H9 (cell line): ENCODE measurements around the gene PCDHGB1. TPM values are rescaled to one million over a fixed set of nuclear protein-coding genes. Genes with fewer than 3 reads are reported as not detected.

ENCODE experiments used
- DNase-seq: peaks from one replicate; pipeline ENCODE4 v3.0.0-alpha.2; 2017
- H2AFZ ChIP-seq: one replicate; pipeline ENCODE4 v1.6.1; 2013; ENCODE audit warnings: mild to moderate bottlenecking, low read length, control low read depth, moderate library complexity
- H2AK5ac ChIP-seq: 2 replicates; pipeline ENCODE4 v1.6.1; 2013; ENCODE audit warnings: low read length, control low read depth, mixed read lengths; ENCODE audit not compliant: insufficient read length
- H2BK120ac ChIP-seq: one replicate; pipeline ENCODE4 v1.6.1; 2013; ENCODE audit warnings: low read depth, mild to moderate bottlenecking, low read length, control low read depth, inconsistent platforms; ENCODE audit not compliant: poor library complexity, severe bottlenecking
- H2BK12ac ChIP-seq: 2 replicates; pipeline ENCODE4 v1.6.1; 2013; ENCODE audit warnings: low read length, control low read depth, mixed read lengths, low read depth; ENCODE audit not compliant: insufficient read length
- H2BK15ac ChIP-seq: 2 replicates; pipeline ENCODE4 v1.6.1; 2013; ENCODE audit warnings: low read depth, low read length, control low read depth
- H2BK20ac ChIP-seq: one replicate; pipeline ENCODE4 v1.6.1; 2013; ENCODE audit warnings: low read depth, mild to moderate bottlenecking, low read length, control low read depth, inconsistent platforms; ENCODE audit not compliant: poor library complexity, severe bottlenecking
- H2BK5ac ChIP-seq: 2 replicates; pipeline ENCODE4 v1.6.1; 2013; ENCODE audit warnings: low read length, control low read depth, mixed read lengths; ENCODE audit not compliant: insufficient read length
- H3K14ac ChIP-seq: 2 replicates; pipeline ENCODE4 v1.6.1; 2013; ENCODE audit warnings: low read length, control low read depth; ENCODE audit not compliant: insufficient read depth
- H3K18ac ChIP-seq: 2 replicates; pipeline ENCODE4 v1.6.1; 2013; ENCODE audit warnings: low read depth, mild to moderate bottlenecking, mixed read lengths, low read length, control low read depth; ENCODE audit not compliant: insufficient read length
- H3K23ac ChIP-seq: 2 replicates; pipeline ENCODE4 v1.6.1; 2013; ENCODE audit warnings: low read length, control low read depth, mixed read lengths, low read depth; ENCODE audit not compliant: insufficient read length
- H3K23me2 ChIP-seq: 2 replicates; pipeline ENCODE4 v1.6.1; 2013; ENCODE audit warnings: low read depth, mild to moderate bottlenecking, mixed read lengths, low read length, control low read depth; ENCODE audit not compliant: insufficient read length, poor library complexity, severe bottlenecking
- H3K27ac ChIP-seq: 2 replicates; pipeline ENCODE4 v1.5.1; 2013; ENCODE audit warnings: low read length, control low read depth, mixed read lengths, low read depth; ENCODE audit not compliant: insufficient read length
- H3K27me3 ChIP-seq: 2 replicates; pipeline ENCODE4 v1.6.1; 2013; ENCODE audit warnings: low read length, control low read depth, inconsistent platforms; ENCODE audit not compliant: insufficient read depth
- H3K4ac ChIP-seq: 2 replicates; pipeline ENCODE4 v1.6.1; 2013; ENCODE audit warnings: low read depth, mild to moderate bottlenecking, control low read depth, inconsistent platforms, low read length, moderate library complexity
- H3K4me1 ChIP-seq: 2 replicates; pipeline ENCODE4 v1.6.1; 2013; ENCODE audit warnings: low read length, control low read depth, inconsistent platforms; ENCODE audit not compliant: insufficient read depth
- H3K4me2 ChIP-seq: 2 replicates; pipeline ENCODE4 v1.6.1; 2013; ENCODE audit warnings: low read length, control low read depth, mixed read lengths; ENCODE audit not compliant: insufficient read length, insufficient read depth
- H3K56ac ChIP-seq: 2 replicates; pipeline ENCODE4 v1.6.1; 2013; ENCODE audit warnings: low read depth, mild to moderate bottlenecking, mixed read lengths, low read length, control low read depth; ENCODE audit not compliant: insufficient read length
- H3K79me1 ChIP-seq: 2 replicates; pipeline ENCODE4 v1.6.1; 2013; ENCODE audit warnings: low read depth, mild to moderate bottlenecking, moderate library complexity, low read length, control low read depth, inconsistent platforms; ENCODE audit not compliant: insufficient read depth, poor library complexity, severe bottlenecking
- H3K79me2 ChIP-seq: 2 replicates; pipeline ENCODE4 v1.6.1; 2013; ENCODE audit warnings: low read length, control low read depth, inconsistent platforms; ENCODE audit not compliant: insufficient read depth
- H3K9ac ChIP-seq: 2 replicates; pipeline ENCODE4 v1.6.1; 2013; ENCODE audit warnings: low read length, control low read depth, mixed read lengths; ENCODE audit not compliant: insufficient read length; ENCODE audit errors: extremely low read depth
- H3K9me3 ChIP-seq: one replicate; pipeline ENCODE4 v1.6.1; 2013; ENCODE audit warnings: low read depth, low read length, inconsistent platforms; ENCODE audit not compliant: control insufficient read depth
- H3T11ph ChIP-seq: one replicate; pipeline ENCODE4 v1.6.1; 2013; ENCODE audit warnings: mild to moderate bottlenecking, low read length, control low read depth, inconsistent platforms
- H4K20me1 ChIP-seq: one replicate; pipeline ENCODE4 v1.6.1; 2013; ENCODE audit not compliant: control insufficient read depth, insufficient read length, insufficient read depth
- H4K5ac ChIP-seq: 2 replicates; pipeline ENCODE4 v1.6.1; 2013; ENCODE audit warnings: low read depth, mild to moderate bottlenecking, mixed read lengths, low read length, control low read depth; ENCODE audit not compliant: insufficient read length
- H4K8ac ChIP-seq: replicated peaks from 2 replicates; pipeline ENCODE4 v1.6.1; 2013; ENCODE audit warnings: low read length, control low read depth, mixed read lengths, low read depth; ENCODE audit not compliant: insufficient read length
- H4K91ac ChIP-seq: 2 replicates; pipeline ENCODE4 v1.6.1; 2013; ENCODE audit warnings: low read depth, mild to moderate bottlenecking, moderate library complexity, mixed read lengths, low read length, control low read depth; ENCODE audit not compliant: insufficient read length
- H3K27ac Mint-ChIP-seq, 3 experiments: 2 replicates in 2 of 3; 3 replicates in 1 of 3; pipeline ENCODE4 v1.8.0; 2020 to 2021; ENCODE audit warnings: mixed read lengths in 3 of 3, mild to moderate bottlenecking in 1 of 3, moderate library complexity in 1 of 3
- H3K27me3 Mint-ChIP-seq: 2 replicates; pipeline ENCODE4 v1.8.0; 2021; ENCODE audit warnings: low read depth, mild to moderate bottlenecking, moderate library complexity, mixed read lengths
- H3K36me3 Mint-ChIP-seq, 3 experiments: 2 replicates in 2 of 3; 3 replicates in 1 of 3; pipeline ENCODE4 v1.8.0; 2020 to 2021; ENCODE audit warnings: low read depth in 3 of 3, mixed read lengths in 3 of 3; ENCODE audit not compliant: insufficient read depth in 1 of 3
- H3K4me1 Mint-ChIP-seq, 2 experiments: 2 replicates each; pipeline ENCODE4 v1.8.0; 2020; ENCODE audit warnings: mixed read lengths in 2 of 2
- H3K4me3 Mint-ChIP-seq, 2 experiments: 2 replicates in 1 of 2; 3 replicates in 1 of 2; pipeline ENCODE4 v1.8.0; 2020 to 2021; ENCODE audit warnings: mild to moderate bottlenecking in 2 of 2, mixed read lengths in 2 of 2, moderate library complexity in 1 of 2
- H3K9me3 Mint-ChIP-seq, 2 experiments: 2 replicates in 1 of 2; 3 replicates in 1 of 2; pipeline ENCODE4 v1.8.0; 2020; ENCODE audit warnings: mild to moderate bottlenecking in 2 of 2, mixed read lengths in 2 of 2, moderate library complexity in 1 of 2
- WGBS: extraction: QIAGEN DNeasy Blood & Tissue Kit; methylation state at CpG from one replicate; pipeline ENCODE4 v1.1.7; 2013; ENCODE audit warnings: missing lambda C conversion rate, low lambda C conversion rate, mixed read lengths; ENCODE audit not compliant: insufficient read length; ENCODE audit errors: extremely low coverage; 5-methylcytosine and 5-hydroxymethylcytosine counted together
- total RNA-seq: library from RNA; stranded (reverse); gene quantifications from 2 replicates; pipeline ENCODE4 v1.2.1, GENCODE V29; 2021
- TF ChIP-seq, protein P1 (sequence below): fragments of 200-600 bp; sonication (generic); conservative IDR thresholded peaks from 3 replicates; pipeline ENCODE4 v1.8.0; 2021; ENCODE audit warnings: antibody characterized with exemption, mild to moderate bottlenecking

PCDHGB1 gene
- total RNA-seq, 1 experiment from 2014 or later, result 5.0 TPM

DNA sequence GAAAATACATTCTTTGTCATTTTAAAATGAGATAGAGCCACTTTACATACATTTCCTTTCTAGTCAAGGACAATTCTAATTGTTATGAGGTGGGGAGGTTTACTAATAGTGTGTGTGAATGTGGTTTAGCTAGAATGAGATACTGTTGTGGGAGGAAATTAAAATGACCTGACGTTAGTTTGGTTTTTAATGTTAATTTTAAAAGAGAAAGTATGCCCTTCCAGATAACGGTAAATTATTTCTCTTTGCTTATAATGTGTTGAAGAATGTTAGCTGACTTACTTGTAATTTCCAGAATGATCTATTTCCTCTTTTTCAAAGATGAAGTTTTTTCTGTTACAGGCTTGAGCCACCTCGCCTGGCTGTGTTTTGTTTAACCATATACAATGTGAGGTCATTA is 27.6 kb upstream of the PCDHGB1 start:
- Histone ChIP-seq H2AFZ (no peak overlapping the region), H2BK15ac (no peak overlapping the region), H4K8ac (no peak overlapping the region), H3K18ac (no peak overlapping the region), H3K9me3 (peaks cover 22% of the 10 kb centered on the region), H3K4ac (no peak overlapping the region), H3K79me2 (peaks cover 6% of the 10 kb centered on the region; the same call in 1 of the 2 replicates), H4K20me1 (no peaks in the 10 kb centered on the region), H3K56ac (no peak overlapping the region), H3K27me3 (no peaks in the 10 kb centered on the region), H2BK120ac (no peak overlapping the region), H3K27ac (no peak overlapping the region), H3K14ac (no peak overlapping the region), H3K4me1 (no peaks in the 10 kb centered on the region), H3K79me1 (peaks cover 2% of the 10 kb centered on the region), H2BK12ac (no peak overlapping the region), H2BK20ac (no peak overlapping the region), H3K4me2 (no peak overlapping the region), H4K5ac (no peak overlapping the region), H3K9ac (no peak overlapping the region), H3T11ph (no peak overlapping the region), H3K23ac (no peak overlapping the region), H3K23me2 (peaks cover 12% of the 10 kb centered on the region), H2BK5ac (no peak overlapping the region), H4K91ac (no peak overlapping the region), H2AK5ac (no peak overlapping the region)
- TF ChIP-seq, protein P1, sequence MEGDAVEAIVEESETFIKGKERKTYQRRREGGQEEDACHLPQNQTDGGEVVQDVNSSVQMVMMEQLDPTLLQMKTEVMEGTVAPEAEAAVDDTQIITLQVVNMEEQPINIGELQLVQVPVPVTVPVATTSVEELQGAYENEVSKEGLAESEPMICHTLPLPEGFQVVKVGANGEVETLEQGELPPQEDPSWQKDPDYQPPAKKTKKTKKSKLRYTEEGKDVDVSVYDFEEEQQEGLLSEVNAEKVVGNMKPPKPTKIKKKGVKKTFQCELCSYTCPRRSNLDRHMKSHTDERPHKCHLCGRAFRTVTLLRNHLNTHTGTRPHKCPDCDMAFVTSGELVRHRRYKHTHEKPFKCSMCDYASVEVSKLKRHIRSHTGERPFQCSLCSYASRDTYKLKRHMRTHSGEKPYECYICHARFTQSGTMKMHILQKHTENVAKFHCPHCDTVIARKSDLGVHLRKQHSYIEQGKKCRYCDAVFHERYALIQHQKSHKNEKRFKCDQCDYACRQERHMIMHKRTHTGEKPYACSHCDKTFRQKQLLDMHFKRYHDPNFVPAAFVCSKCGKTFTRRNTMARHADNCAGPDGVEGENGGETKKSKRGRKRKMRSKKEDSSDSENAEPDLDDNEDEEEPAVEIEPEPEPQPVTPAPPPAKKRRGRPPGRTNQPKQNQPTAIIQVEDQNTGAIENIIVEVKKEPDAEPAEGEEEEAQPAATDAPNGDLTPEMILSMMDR, result no peak
- WGBS, result 100% methylated on average over 1 of the region's 3 CpGs
- peaks cover 13 to 21% of the 10 kb centered on the region in 2 experiments for H3K4me1 Mint-ChIP-seq
- DNase-seq, result no peak
- H3K4me3 Mint-ChIP-seq, result no peak overlapping the region; a peak in 1 of 5 replicates
- H3K27ac Mint-ChIP-seq, result no peak overlapping the region
- H3K36me3 Mint-ChIP-seq, result peaks cover 30 to 45% (median 35%) of the 10 kb centered on the region in 3 experiments
- peaks cover 5% of the 10 kb centered on the region for H3K27me3 Mint-ChIP-seq
- H3K9me3 Mint-ChIP-seq, result peaks cover 51 to 71% of the 10 kb centered on the region in 2 experiments
